GM19455 (cell line): ENCODE results near the gene OR2AG1.

Experiments used
- ATAC-seq: cut with Tn5 transposase; IDR thresholded peaks from one replicate; pipeline ENCODE4 v1.9.1; 2021; ENCODE audit not compliant: unreplicated experiment

The OR2AG1 gene, protein sequence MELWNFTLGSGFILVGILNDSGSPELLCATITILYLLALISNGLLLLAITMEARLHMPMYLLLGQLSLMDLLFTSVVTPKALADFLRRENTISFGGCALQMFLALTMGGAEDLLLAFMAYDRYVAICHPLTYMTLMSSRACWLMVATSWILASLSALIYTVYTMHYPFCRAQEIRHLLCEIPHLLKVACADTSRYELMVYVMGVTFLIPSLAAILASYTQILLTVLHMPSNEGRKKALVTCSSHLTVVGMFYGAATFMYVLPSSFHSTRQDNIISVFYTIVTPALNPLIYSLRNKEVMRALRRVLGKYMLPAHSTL

GRCh38 chr11:6782720-6783119 is at the start of gene OR2AG1:
TSS of gene OR2AG1 (plus strand) at chr11:6783020. CDS start at chr11:6785038, 2,018 bp downstream.
- ATAC-seq, result no peak

- ATAC-seq, result no peak
Observed at GRCh38 chr11:6733326-6734275, 49.2 kb upstream of the OR2AG1 start.

- ATAC-seq, result no peak
Observed at GRCh38 chr11:6734616-6735015, 48.2 kb upstream of the OR2AG1 start.

- no peak for ATAC-seq
Observed at GRCh38 chr11:6735306-6735705, 47.5 kb upstream of the OR2AG1 start.

DNA sequence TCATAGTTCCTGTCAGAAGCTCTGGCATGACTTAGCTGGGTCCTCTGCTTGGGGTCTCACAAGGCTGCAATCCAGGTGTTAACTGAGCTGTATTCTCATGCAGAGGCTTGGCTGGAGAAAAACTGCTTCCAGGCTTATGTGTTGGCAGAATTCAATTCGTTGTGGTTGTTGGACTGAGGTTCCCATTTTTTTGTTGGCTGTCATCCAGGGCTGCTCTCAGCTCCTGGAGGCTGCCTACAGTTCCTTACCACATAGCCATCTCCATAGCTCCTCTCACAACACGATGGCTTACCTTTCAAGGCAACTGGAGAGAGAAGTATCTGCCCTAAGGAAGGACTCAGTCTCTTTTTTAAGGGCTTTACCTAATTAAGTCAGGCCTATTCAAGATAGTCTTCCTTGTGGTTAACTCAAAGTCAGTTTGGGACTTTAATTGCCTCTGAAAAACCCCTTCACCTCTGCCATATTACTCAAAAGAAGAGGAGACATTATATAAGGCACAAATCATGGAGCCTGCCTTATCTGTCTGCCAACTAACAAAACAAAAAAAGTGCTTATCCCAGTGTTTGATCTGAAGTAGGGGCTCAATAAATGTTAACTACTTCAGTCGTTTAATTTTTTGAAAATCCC is 46.2 kb upstream of the OR2AG1 start:
- no peak for ATAC-seq

GRCh38 chr11:6737872-6738466 is 44.9 kb upstream of the OR2AG1 start:
- peak; percentile 88 for ATAC-seq

- ATAC-seq, result no peak
Observed at GRCh38 chr11:6738590-6738989, 44.2 kb upstream of the OR2AG1 start.

DNA sequence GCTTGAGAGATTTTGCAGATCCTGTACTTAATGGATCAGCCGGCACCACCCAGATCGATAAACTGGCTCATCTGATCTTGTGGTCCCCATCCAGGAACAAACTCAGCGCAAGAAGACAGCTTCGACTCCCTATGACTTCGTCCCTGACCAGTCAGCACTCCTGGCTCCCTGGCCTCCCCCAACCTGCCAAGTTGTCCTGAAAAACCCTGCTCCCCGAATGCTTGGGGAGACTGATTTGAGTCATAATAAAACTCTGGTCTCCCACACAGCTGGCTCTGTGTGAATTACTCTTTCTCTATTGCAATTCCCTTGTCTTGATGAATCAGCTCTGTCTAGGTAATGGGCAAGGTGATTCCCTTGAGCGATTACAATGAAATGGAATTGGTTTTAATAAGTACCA is 40.6 kb upstream of the OR2AG1 start:
- ATAC-seq, result no peak

DNA sequence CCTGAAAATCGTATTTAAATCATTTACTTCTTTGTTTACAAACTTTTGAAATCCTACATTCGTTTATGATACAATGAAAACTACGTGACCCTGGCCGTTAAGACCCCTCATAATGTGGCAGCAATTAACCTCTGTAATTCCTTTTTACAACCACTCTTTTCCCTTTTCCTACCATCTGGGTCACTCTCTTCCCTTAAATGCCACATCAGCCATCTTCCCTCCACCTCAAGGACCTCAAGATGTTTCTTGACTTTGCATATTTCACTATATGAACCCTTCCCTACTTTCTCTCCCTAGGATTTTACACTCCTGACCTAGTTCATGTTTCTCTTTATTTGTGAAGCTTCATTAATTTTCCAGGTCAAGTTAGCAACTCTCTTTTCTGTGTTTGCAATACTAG is 37.8 kb upstream of the OR2AG1 start:
- no peak for ATAC-seq

- peak; percentile 44 for ATAC-seq
Observed at GRCh38 chr11:6745465-6746015, 37.3 kb upstream of the OR2AG1 start.

DNA sequence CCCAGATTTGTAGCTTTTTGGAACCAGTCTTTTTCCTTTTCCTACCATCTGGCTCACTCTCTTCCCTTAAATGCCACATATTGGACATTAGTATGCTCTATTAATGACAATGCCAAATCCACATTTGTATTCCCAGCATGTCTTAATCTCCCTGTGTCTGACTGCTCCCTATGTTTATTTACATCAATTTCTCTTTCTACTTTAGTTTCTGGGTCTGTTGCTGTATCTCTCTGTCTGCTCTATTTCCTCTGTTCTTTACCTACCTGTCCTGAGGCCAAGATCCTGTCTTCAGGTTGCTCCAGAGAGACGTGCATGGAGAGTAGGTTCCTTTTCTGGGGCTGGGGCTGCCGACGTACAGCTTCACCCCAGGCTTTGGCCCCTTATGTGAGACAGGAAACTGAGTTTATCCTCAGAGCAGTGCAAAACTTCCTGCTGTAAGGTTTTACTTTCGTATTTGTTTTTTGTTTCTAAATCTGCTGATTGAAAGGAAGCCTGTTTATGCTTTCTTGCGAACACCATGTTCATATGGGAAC is 36.7 kb upstream of the OR2AG1 start:
- peak; percentile 88 for ATAC-seq

GRCh38 chr11:6746626-6747025 is 36.2 kb upstream of the OR2AG1 start:
- no peak for ATAC-seq

GRCh38 chr11:6747097-6747668 is 35.6 kb upstream of the OR2AG1 start:
- no peak for ATAC-seq

DNA sequence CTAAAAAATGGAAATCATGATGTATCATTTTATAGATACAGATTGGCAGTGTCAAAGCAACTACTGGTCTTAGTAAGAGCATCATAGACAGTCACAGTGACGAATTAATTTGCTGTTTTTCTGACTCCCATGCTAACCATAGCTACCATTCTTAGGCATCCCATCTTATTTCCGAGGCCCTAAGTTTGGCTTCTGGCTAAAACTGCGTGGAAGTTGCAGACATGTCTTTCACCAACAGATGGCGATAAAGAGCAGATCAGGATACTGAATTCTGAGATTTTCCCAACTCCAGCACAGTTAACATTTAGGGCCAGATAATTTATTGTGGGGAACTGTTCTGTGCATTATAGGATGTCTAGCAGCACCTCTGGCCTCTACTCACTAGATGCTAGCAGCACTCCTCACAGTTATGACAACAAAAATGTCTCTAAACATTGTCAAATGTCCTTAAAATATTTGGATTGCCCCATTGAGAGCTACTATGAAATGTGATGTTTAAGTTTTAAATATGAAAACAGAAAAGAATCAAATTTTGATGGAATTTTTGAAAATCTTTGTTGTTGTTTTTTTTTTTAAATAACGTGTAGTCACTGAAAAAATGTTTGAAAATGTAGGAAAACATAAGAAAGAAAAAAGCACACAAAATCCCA is 27.4 kb upstream of the OR2AG1 start:
- no peak for ATAC-seq

DNA sequence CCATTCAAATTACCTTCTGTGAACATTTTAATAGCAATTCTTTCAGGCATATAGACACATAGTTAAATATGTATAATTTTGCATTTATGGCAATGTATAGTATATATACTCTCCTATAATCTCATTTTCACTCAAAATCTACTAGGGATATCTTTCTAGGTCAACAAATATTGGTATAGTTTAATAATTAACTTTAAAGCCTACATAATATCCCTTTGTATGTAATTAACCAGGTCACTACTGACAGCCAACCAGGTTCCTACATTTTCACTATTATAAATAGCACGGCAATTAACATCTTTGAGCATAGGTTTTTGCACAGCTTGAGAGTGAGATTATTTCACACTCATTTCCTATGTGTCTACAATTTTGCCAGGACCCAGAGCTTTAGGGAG is 26.9 kb upstream of the OR2AG1 start:
- no peak for ATAC-seq

DNA sequence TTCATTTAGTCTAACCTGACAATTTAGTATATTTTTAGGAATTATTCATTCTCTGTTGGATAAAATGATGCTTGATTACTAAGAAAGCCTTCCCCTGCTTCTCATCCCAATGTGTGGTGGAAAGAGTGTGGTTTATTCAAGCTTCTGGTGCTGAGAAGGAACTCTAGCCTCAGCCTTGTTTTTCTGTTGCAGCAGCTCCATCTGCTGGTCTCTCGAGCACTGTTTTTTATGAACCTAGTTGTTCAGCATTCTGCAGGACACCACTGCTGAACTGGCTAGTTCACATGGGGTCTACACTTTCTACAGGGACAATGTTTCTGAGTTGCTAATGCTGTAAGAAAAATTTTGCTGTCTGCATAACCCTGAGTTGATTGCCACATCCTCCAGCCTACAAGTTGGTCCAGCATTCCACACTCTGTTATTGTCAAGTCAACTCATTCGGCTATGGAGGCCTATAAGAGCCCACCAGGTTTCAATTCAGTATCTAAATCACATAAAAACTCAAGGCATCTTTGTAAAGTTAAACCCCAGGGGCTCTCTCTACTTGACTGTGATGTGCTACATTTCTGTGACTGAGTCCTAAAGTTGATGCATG is 25.4 kb upstream of the OR2AG1 start:
- ATAC-seq, result peak; percentile 69

DNA sequence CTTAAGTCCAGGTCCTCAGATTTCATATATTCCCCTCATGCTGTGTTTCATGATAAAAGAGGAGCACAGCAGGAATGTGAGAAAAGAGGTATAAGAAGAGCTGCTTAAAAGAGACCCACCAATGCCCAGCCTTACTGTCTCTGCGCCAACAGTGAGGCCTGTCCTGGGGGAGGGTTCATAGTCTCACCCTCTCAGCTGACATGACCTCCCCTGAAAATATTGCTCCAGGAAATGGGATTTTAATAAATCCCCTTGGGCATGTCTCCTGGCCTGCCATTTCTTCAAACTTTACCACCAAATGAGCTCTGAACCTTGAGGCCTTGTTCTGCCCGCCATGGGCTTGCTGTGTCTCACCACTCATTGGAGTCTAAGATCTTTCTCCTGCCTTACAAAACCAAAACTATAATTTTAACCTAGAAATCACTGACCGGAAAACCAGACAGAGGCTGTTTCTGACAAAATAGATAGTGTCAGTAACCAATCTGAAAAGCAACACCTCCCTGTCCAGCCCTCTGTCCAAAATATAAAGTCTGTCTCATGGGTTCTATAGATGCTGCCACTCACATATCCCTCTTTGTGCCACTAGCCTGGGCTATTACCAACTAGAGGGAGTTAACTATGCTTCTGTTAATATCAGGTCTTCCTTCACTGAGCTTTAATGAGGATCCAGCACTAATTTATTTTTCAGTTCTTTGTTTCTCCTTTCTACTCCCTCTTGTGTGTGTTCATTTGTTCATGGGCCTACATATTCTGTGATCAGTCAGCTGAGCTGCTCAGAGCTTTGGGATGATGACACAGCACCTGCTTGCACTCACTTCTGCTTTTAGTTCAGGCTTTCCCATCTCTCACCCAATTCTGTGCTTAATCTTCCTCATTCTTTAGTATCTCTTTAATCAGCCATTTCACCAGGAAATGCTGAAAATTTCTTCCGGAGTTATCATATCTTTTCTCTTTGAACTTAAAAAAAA is 10.6 kb upstream of the OR2AG1 start, which contains the start of gene OR2AG2:
Gene OR2AG2, minus strand, starts transcription at position 51 of the 968 bp plus-strand sequence. CDS start 3,019 bp downstream, outside the sequence.
- peak; percentile 90 for ATAC-seq

- ATAC-seq, result no peak
Observed at GRCh38 chr11:6778518-6778917, 4.3 kb upstream of the OR2AG1 start.
